Naive thymus-derived CD4-positive, alpha-beta T cell (primary cell): ENCODE results near the gene ADGRD1. TPM values are rescaled to one million over a fixed set of nuclear protein-coding genes. Genes with fewer than 3 reads are reported as not detected.

Experiments
- ATAC-seq: fragments of 150-1000 bp; cut with Tn5 transposase; 2 replicates; pipeline ENCODE4 v1.10.0; 2021; ENCODE audit warnings: mild to moderate bottlenecking, moderate library complexity
- CTCF ChIA-PET: fragments of 350-600 bp; sonication (Branson Sonifier 250); formaldehyde crosslinking; loops from one replicate; lab custom pipeline; 2021; ENCODE audit warnings: antibody characterized with exemption; lab: Charles Lee
- POLR2A ChIA-PET: fragments of 350-600 bp; sonication (Branson Sonifier 250); formaldehyde crosslinking; loops from one replicate; lab custom pipeline; 2021; ENCODE audit warnings: antibody characterized with exemption, inconsistent platforms; lab: Charles Lee
- DNase-seq, 9 donors: peaks; one replicate each; pipeline versions ENCODE4 v3.0.0 to v3.0.0-alpha.2; 2020 to 2022; ENCODE audit warnings: mixed read lengths in 1 of 9
- H3K27ac ChIP-seq: one replicate; pipeline ENCODE4 v1.7.0; 2013; ENCODE audit warnings: mild to moderate bottlenecking, low read depth, low read length, moderate library complexity
- H3K27me3 ChIP-seq, 2 donors: one replicate each; pipeline ENCODE4 v1.7.0; 2013; ENCODE audit warnings: low read length in 2 of 2, mild to moderate bottlenecking in 2 of 2, moderate library complexity in 2 of 2; ENCODE audit not compliant: control insufficient read depth in 2 of 2, insufficient read depth in 2 of 2
- H3K36me3 ChIP-seq, 3 experiments: 1 replicate in 2 of 3; 2 replicates in 1 of 3; pipeline ENCODE4 v1.7.0; 2013; ENCODE audit warnings: low read length in 3 of 3, mild to moderate bottlenecking in 3 of 3, moderate library complexity in 1 of 3; ENCODE audit not compliant: insufficient read depth in 3 of 3, control insufficient read depth in 2 of 3
- H3K4me1 ChIP-seq, 2 donors: one replicate each; pipeline ENCODE4 v1.7.0; 2013; ENCODE audit warnings: low read length in 2 of 2, mild to moderate bottlenecking in 2 of 2, moderate library complexity in 1 of 2; ENCODE audit not compliant: control insufficient read depth in 2 of 2, insufficient read depth in 2 of 2
- H3K4me3 ChIP-seq: 2 replicates; pipeline ENCODE4 v1.7.0; 2013; ENCODE audit warnings: mild to moderate bottlenecking, low read length
- H3K9me3 ChIP-seq, 3 experiments: 1 replicate in 2 of 3; 2 replicates in 1 of 3; pipeline ENCODE4 v1.7.0; 2013; ENCODE audit warnings: low read length in 3 of 3; ENCODE audit not compliant: control insufficient read depth in 2 of 3
- H3K27ac Mint-ChIP-seq, 9 donors: one replicate each; pipeline ENCODE4 v1.8.0; 2020 to 2022; ENCODE audit warnings: mixed read lengths in 9 of 9, mild to moderate bottlenecking in 8 of 9, moderate library complexity in 5 of 9, inconsistent platforms in 2 of 9
- H3K27me3 Mint-ChIP-seq, 5 donors: one replicate each; pipeline ENCODE4 v1.8.0; 2021 to 2022; ENCODE audit warnings: mixed read lengths in 5 of 5, mild to moderate bottlenecking in 1 of 5
- H3K36me3 Mint-ChIP-seq, 5 donors: one replicate each; pipeline ENCODE4 v1.8.0; 2020 to 2022; ENCODE audit warnings: mixed read lengths in 5 of 5, mild to moderate bottlenecking in 3 of 5, inconsistent platforms in 1 of 5
- H3K4me1 Mint-ChIP-seq, 7 donors: one replicate each; pipeline ENCODE4 v1.8.0; 2020 to 2022; ENCODE audit warnings: mixed read lengths in 7 of 7, mild to moderate bottlenecking in 3 of 7, inconsistent platforms in 1 of 7
- H3K4me3 Mint-ChIP-seq, 10 donors: one replicate each; pipeline ENCODE4 v1.8.0; 2020 to 2022; ENCODE audit warnings: mild to moderate bottlenecking in 10 of 10, mixed read lengths in 10 of 10, moderate library complexity in 6 of 10, inconsistent platforms in 2 of 10
- H3K9me3 Mint-ChIP-seq, 11 donors: one replicate each; pipeline ENCODE4 v1.8.0; 2020 to 2022; ENCODE audit warnings: mixed read lengths in 11 of 11, mild to moderate bottlenecking in 4 of 11, inconsistent platforms in 1 of 11, moderate library complexity in 1 of 11
- intact Hi-C, 2 donors: fragments of 100-400 bp; cut with micrococcal nuclease; formaldehyde crosslinking; loops; one replicate each; pipeline ENCODE4 v1.15.1; 2023
- polyA plus RNA-seq, 2 donors: library from polyadenylated mRNA; unstranded; fragments of 300-500 nt; fragmentation: Illumina TruSeq; gene quantifications; one replicate each; pipeline ENCODE4 v1.2.3, GENCODE V29; 2021
- total RNA-seq, 6 experiments: library from RNA in 5 of 6; stranded (reverse) in 5 of 6; gene quantifications; 1 replicate in 5 of 6; 2 replicates in 1 of 6; pipeline ENCODE4 v1.2.3 and lab custom pipeline; 2021 to 2026

The ADGRD1 gene
- total and polyA plus RNA-seq, 7 experiments from 2014 or later, result 0.41 to 11.9 (median 1.6) TPM; not detected in 4

GRCh38 chr12:131018019-131018620 is 64.4 kb downstream of the ADGRD1 start:
- Mint-ChIP-seq H3K27ac (no peak overlapping the region), H3K36me3 (no peaks in the 10 kb centered on the region), H3K9me3 (peaks cover 0 to 1% (median 0%) of the 10 kb centered on the region in 11 donors), H3K4me1 (no peaks in the 10 kb centered on the region), H3K4me3 (no peak overlapping the region), H3K27me3 (peaks cover 0 to 4% (median 0%) of the 10 kb centered on the region in 5 donors)
- Histone ChIP-seq H3K27me3 (no peaks in the 10 kb centered on the region), H3K9me3 (no peaks in the 10 kb centered on the region), H3K27ac (no peak overlapping the region), H3K4me3 (no peak overlapping the region), H3K4me1 (no peaks in the 10 kb centered on the region), H3K36me3 (no peaks in the 10 kb centered on the region)
- intact Hi-C loops, result no loop called here
- POLR2A ChIA-PET, result no interaction called here
- ATAC-seq (no peak), DNase-seq (no peak)
- CTCF ChIA-PET, result interaction anchor here (0.5 kb wide), 1 partner anchor 80 kb away, joined by 3 read pairs; no protein-coding TSS in a partner anchor

GRCh38 chr12:131018808-131019397 is 65.2 kb downstream of the ADGRD1 start:
- Histone ChIP-seq H3K4me1 (no peaks in the 10 kb centered on the region), H3K4me3 (no peak overlapping the region), H3K27ac (no peak overlapping the region), H3K9me3 (no peaks in the 10 kb centered on the region), H3K27me3 (no peaks in the 10 kb centered on the region), H3K36me3 (no peaks in the 10 kb centered on the region)
- Mint-ChIP-seq H3K4me1 (no peaks in the 10 kb centered on the region), H3K27me3 (peaks cover 0 to 4% (median 0%) of the 10 kb centered on the region in 5 donors), H3K9me3 (peaks cover 0 to 1% (median 0%) of the 10 kb centered on the region in 11 donors), H3K27ac (no peak overlapping the region), H3K4me3 (no peak overlapping the region), H3K36me3 (no peaks in the 10 kb centered on the region)
- ChIA-PET POLR2A (no interaction called here), CTCF (no interaction called here)
- DNase-seq (no peak), ATAC-seq (no peak)
- intact Hi-C loops, result no loop called here

- Histone ChIP-seq H3K27me3 (no peaks in the 10 kb centered on the region), H3K27ac (no peak overlapping the region), H3K36me3 (no peaks in the 10 kb centered on the region), H3K4me3 (no peak overlapping the region), H3K9me3 (no peaks in the 10 kb centered on the region), H3K4me1 (no peaks in the 10 kb centered on the region)
- DNase-seq, result no peak
- CTCF ChIA-PET, result interaction anchor here (0.6 kb wide), 1 partner anchor 196 kb away, joined by 3 read pairs; no protein-coding TSS in a partner anchor
- Mint-ChIP-seq H3K27ac (no peak overlapping the region), H3K4me3 (no peak overlapping the region), H3K36me3 (no peaks in the 10 kb centered on the region), H3K27me3 (peaks cover 0 to 4% (median 0%) of the 10 kb centered on the region in 5 donors), H3K4me1 (no peaks in the 10 kb centered on the region), H3K9me3 (no peaks in the 10 kb centered on the region)
- intact Hi-C loops, result no loop called here
- no peak for ATAC-seq
- POLR2A ChIA-PET, result no interaction called here
These were observed 66.8 kb downstream of the ADGRD1 start for GRCh38 chr12:131020326-131021153.

- intact Hi-C loops, result no loop called here
- ATAC-seq (no peak), DNase-seq (no peak)
- Mint-ChIP-seq H3K4me3 (no peak overlapping the region), H3K27me3 (peaks cover 0 to 4% (median 0%) of the 10 kb centered on the region in 5 donors), H3K9me3 (no peaks in the 10 kb centered on the region), H3K27ac (no peak overlapping the region), H3K36me3 (no peaks in the 10 kb centered on the region), H3K4me1 (no peaks in the 10 kb centered on the region)
- Histone ChIP-seq H3K36me3 (no peaks in the 10 kb centered on the region), H3K9me3 (no peaks in the 10 kb centered on the region), H3K27me3 (no peaks in the 10 kb centered on the region), H3K27ac (no peak overlapping the region), H3K4me1 (no peaks in the 10 kb centered on the region), H3K4me3 (no peak overlapping the region)
- ChIA-PET CTCF (no interaction called here), POLR2A (no interaction called here)
These were observed 67.4 kb downstream of the ADGRD1 start for GRCh38 chr12:131021154-131021541.

- H3K27me3 ChIP-seq, result no peaks in the 10 kb centered on the region
- intact Hi-C loops, result no loop called here
- ATAC-seq, result no peak
- Mint-ChIP-seq H3K27me3 (peaks cover 0 to 8% (median 0%) of the 10 kb centered on the region in 5 donors), H3K36me3 (no peaks in the 10 kb centered on the region), H3K9me3 (no peaks in the 10 kb centered on the region), H3K27ac (no peak overlapping the region), H3K4me1 (peaks cover 0 to 2% (median 0%) of the 10 kb centered on the region in 7 donors), H3K4me3 (no peak overlapping the region)
- no peaks in the 10 kb centered on the region for H3K4me1 ChIP-seq
- ChIA-PET CTCF (no interaction called here), POLR2A (no interaction called here)
- DNase-seq, result no peak
- no peaks in the 10 kb centered on the region for H3K9me3 ChIP-seq
- H3K4me3 ChIP-seq, result no peak overlapping the region
- H3K36me3 ChIP-seq, result no peaks in the 10 kb centered on the region
- no peak overlapping the region for H3K27ac ChIP-seq
These were observed 70.3 kb downstream of the ADGRD1 start for GRCh38 chr12:131024026-131024425.

GRCh38 chr12:131024721-131025120 is 71.0 kb downstream of the ADGRD1 start:
- ChIA-PET POLR2A (no interaction called here), CTCF (no interaction called here)
- intact Hi-C loops, result no loop called here
- no peak overlapping the region for H3K4me3 Mint-ChIP-seq
- H3K9me3 Mint-ChIP-seq, result no peaks in the 10 kb centered on the region
- H3K27ac ChIP-seq, result no peak overlapping the region
- H3K27ac Mint-ChIP-seq, result no peak overlapping the region
- no peak overlapping the region for H3K4me3 ChIP-seq
- ATAC-seq, result no peak
- no peak for DNase-seq
- peaks cover 0 to 8% (median 0%) of the 10 kb centered on the region in 5 donors for H3K27me3 Mint-ChIP-seq
- peaks cover 0 to 2% (median 0%) of the 10 kb centered on the region in 7 donors for H3K4me1 Mint-ChIP-seq
- no peaks in the 10 kb centered on the region for H3K27me3 ChIP-seq
- no peaks in the 10 kb centered on the region for H3K9me3 ChIP-seq
- no peaks in the 10 kb centered on the region for H3K4me1 ChIP-seq
- H3K36me3 Mint-ChIP-seq, result no peaks in the 10 kb centered on the region
- no peaks in the 10 kb centered on the region for H3K36me3 ChIP-seq
